ENCODE results near the gene TSSK2. TPM values are rescaled to one million over a fixed set of nuclear protein-coding genes. Genes with fewer than 3 reads are reported as not detected.

TSSK2 gene
- total RNA-seq, 1 donor from 2014 or later, result not detected

DNA sequence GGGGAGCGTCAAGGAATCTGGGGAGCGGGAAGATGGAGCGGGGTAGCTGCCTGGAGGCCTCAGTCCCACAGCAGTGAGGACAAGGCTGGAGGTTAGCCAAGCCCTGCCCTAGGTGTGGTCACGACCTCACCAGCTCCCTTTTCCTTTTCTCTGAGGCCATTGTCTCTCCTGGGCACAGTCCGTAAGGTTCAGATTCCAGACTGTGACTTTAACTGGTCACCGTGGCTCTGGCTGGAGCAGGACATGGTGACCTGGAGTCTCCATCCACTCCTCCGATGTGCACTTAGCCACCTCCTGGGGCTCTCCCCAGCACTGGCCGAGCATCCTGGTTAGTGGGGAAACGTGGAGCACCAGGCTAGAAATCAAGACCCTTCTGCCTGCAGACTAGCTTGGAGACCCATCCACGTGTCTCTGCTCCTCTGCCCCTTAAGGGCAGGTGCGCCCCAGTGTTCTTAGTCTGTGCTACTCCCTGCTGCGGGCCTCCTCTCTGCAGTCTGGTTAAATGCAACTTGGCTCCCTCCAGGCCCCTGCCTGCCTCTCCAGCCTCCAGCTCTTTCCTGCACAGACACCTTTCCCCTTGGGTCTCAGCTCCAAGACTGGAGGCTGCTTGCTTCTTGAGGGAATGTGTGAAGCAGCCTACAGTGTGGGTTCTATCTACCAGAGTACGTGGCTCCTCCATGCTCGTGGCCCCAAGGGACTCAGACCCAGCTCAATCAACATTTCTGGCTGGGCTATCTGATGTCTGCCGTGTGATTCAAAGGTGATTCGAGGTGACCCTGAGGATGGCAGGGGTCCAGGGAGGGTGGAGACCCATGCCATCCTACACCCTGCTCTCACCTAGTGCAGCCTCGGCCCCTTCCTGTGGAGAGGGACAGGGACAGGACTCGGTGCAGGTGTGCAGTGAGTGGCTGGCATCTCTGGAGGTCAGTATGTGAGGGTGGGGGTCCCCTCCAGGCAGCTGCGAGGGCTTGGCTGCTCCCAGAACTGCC lies 42.2 kb downstream of the TSSK2 start:
- DNase-seq (ENCODE audit: low read depth), result no peak
- Histone ChIP-seq H3K27me3 (ENCODE audit: control insufficient read depth, insufficient read depth, low read length) (peaks cover 17% of the 10 kb centered on the region), H3K36me3 (ENCODE audit: control insufficient read depth, insufficient read depth, low read length) (peaks cover 8% of the 10 kb centered on the region), H3K4me3 (ENCODE audit: low read depth, low read length) (no peak overlapping the region)
- TF ChIP-seq, protein P1, sequence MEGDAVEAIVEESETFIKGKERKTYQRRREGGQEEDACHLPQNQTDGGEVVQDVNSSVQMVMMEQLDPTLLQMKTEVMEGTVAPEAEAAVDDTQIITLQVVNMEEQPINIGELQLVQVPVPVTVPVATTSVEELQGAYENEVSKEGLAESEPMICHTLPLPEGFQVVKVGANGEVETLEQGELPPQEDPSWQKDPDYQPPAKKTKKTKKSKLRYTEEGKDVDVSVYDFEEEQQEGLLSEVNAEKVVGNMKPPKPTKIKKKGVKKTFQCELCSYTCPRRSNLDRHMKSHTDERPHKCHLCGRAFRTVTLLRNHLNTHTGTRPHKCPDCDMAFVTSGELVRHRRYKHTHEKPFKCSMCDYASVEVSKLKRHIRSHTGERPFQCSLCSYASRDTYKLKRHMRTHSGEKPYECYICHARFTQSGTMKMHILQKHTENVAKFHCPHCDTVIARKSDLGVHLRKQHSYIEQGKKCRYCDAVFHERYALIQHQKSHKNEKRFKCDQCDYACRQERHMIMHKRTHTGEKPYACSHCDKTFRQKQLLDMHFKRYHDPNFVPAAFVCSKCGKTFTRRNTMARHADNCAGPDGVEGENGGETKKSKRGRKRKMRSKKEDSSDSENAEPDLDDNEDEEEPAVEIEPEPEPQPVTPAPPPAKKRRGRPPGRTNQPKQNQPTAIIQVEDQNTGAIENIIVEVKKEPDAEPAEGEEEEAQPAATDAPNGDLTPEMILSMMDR (IDR thresholded peaks at IDR 0.05; ENCODE audit: insufficient read depth, low read length, severe bottlenecking), result no peak
- no peak for FAIRE-seq

DNA sequence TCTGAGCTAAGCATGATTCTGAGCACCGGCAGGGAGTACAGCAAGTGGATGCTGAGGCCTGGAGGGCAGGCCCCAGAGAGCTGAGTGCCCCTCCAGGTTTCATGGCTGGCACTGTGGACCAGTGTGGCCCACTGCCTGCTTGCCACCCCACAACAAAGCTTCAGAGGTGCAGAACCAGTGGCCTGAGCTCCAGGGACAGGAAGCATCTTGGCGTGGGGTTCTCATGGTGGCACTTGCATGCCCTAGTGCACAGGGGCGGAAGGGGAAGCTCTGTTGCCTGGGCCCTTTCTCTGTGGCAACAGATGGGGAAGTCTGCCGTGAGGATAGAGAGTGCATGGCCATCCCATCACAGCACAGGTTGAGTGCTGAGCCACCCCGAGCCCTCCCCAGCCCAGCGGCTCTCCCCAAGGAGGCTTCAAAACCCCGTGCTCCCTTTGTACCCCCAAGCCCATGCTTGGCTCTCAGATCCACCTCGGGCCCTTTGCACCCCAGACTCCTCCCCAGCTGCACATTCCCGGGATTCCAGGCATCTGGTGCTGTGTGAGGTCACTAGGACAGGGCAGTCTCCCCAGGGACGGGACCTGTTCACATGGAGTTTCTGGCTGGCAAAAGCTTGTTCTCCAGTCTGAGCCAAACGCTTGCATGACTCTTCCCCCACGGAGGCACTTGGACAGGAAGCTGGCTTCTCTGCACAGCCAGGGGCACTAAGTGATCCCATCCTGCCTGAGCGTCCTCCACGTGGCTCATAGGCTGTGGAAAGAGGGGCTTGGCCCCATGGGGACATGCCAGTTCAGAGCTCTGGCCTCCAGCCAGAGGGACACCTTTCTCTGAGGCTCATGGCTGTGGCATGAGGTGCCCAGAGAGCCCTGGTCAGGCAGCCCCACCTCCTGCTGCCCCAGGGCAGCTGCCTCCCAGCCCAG lies 43.3 kb downstream of the TSSK2 start:
- DNase-seq (ENCODE audit: low read depth), result peak; percentile 35
- Histone ChIP-seq H3K36me3 (ENCODE audit: control insufficient read depth, insufficient read depth, low read length) (peaks cover 8% of the 10 kb centered on the region), H3K4me3 (ENCODE audit: low read depth, low read length) (no peak overlapping the region), H3K27me3 (ENCODE audit: control insufficient read depth, insufficient read depth, low read length) (peaks cover 7% of the 10 kb centered on the region)
- TF ChIP-seq, protein P1 (IDR thresholded peaks at IDR 0.05; ENCODE audit: insufficient read depth, low read length, severe bottlenecking), result no peak
- no peak for FAIRE-seq

DNA sequence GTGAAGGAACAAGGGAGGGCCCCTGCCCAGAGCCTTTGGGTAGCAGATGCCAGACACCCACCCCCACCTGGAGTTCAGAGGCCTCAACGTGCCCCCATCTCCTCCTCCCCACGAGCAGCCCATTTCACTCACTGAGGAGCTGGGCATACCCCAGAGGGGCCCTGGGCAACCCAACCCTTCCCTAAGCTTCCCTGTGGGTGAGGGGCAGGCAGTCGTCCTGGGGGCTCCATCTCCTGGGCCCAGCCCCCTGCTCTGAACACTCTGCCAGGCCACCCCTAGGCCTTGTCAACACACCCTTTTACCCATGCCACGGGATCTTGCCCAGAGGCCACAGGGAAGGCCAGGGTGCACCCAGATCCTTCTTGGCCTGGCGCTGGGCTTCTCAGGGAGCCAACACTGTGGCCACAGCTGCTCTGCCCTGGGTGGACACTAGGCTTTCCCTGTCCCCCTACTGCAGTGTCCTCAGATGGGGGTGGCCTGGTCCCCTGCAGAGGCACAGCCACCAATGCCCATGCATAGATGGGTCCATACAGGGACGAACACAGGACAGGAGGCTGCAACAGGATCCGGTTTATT lies 44.0 kb downstream of the TSSK2 start:
- H3K36me3 ChIP-seq (ENCODE audit: control insufficient read depth, insufficient read depth, low read length), result peaks cover 8% of the 10 kb centered on the region
- FAIRE-seq (no peak), DNase-seq (ENCODE audit: low read depth) (no peak)
- TF ChIP-seq, protein P1 (IDR thresholded peaks at IDR 0.05; ENCODE audit: insufficient read depth, low read length, severe bottlenecking), result no peak
- peaks cover under 1% of the 10 kb centered on the region for H3K27me3 ChIP-seq (ENCODE audit: control insufficient read depth, insufficient read depth, low read length)
- no peak overlapping the region for H3K4me3 ChIP-seq (ENCODE audit: low read depth, low read length)

DNA sequence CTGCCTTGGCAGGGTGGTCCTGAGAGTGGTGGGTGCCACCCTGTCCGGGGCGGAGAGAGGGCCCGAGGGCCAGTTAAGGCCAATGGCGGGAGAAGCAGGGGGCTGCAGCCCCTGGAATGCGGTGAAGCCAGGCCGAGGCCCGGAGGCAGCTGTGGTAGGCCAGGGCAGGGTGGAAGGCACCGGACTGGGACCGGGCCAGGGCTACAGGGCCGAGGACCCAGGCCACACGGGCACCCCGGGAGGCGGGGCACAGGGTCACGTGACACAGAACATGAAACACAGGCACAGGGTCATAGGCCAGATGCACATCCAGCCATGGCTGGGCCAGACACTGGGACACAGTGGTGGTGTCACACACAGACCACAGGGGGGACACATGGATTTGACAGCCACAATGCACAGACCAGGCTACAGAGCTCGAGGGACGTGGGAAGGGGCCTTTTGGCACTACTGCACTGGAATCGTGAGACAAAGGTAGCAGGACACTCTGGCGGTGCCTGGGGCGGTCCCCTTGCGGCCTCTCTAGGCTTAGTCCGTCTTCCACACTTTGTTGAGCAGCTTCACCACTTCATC lies 44.6 kb downstream of the TSSK2 start:
- no peak for DNase-seq (ENCODE audit: low read depth)
- Histone ChIP-seq H3K36me3 (ENCODE audit: control insufficient read depth, insufficient read depth, low read length) (peaks cover 8% of the 10 kb centered on the region), H3K27me3 (ENCODE audit: control insufficient read depth, insufficient read depth, low read length) (no peaks in the 10 kb centered on the region), H3K4me3 (ENCODE audit: low read depth, low read length) (no peak overlapping the region)
- FAIRE-seq, result no peak
- TF ChIP-seq, protein P1 (IDR thresholded peaks at IDR 0.05; ENCODE audit: insufficient read depth, low read length, severe bottlenecking), result no peak

DNA sequence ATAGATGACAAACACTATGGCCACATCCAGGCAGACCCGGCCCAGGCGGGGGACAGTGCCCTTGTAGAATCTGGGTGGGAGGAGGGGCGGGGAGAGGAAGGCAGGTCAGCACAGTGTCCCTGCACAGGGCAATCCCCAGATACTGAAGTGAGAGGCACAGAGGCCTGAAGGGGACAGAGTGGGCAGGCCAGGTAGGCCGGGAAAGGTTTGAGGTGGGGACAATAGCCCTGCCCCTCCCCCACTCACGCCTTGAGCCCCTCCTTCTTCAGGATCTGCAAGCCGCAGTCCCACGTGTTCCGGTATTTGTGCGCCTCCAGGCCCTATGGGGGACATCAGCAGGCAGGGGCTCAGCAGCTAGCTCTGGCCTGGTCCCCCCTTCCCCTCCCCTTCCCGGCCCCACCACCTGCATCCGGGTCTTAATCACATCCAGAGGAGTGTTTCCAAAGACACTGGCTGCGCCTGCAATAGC lies 45.1 kb downstream of the TSSK2 start:
- TF ChIP-seq, protein P1 (IDR thresholded peaks at IDR 0.05; ENCODE audit: insufficient read depth, low read length, severe bottlenecking), result no peak
- FAIRE-seq (no peak), DNase-seq (ENCODE audit: low read depth) (no peak)
- H3K27me3 ChIP-seq (ENCODE audit: control insufficient read depth, insufficient read depth, low read length), result no peaks in the 10 kb centered on the region
- H3K4me3 ChIP-seq (ENCODE audit: low read depth, low read length), result no peak overlapping the region
- H3K36me3 ChIP-seq (ENCODE audit: control insufficient read depth, insufficient read depth, low read length), result peaks cover 8% of the 10 kb centered on the region
